IPS-11a (cell line): ENCODE results near the gene GRIP2.

Experiments used
- H3K4me3 ChIP-seq: one replicate; pipeline ENCODE4 v1.5.1; 2013; ENCODE audit warnings: low read depth, low read length, control low read depth

Gene GRIP2

DNA sequence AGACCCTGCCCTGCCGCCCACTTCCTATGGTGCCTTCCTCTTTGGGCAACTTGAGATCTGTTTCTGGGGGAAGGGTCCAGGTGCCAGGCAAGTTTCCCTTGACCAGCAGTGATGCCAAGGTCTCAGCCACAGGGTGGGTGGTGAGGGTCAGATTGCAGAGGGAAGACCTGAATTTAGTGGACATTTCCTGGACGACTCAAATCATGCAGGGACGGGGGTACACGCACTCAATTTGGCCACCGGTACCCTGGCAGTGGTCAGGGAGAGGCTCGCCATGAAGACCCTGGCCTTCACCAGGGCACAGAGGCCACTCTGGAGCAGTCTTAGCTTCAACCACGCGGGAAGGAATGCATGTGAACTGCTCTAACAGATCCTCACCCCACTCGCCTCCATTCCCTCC is 1.5 kb upstream of the GRIP2 start:
- H3K4me3 ChIP-seq: no peak overlapping the region

DNA sequence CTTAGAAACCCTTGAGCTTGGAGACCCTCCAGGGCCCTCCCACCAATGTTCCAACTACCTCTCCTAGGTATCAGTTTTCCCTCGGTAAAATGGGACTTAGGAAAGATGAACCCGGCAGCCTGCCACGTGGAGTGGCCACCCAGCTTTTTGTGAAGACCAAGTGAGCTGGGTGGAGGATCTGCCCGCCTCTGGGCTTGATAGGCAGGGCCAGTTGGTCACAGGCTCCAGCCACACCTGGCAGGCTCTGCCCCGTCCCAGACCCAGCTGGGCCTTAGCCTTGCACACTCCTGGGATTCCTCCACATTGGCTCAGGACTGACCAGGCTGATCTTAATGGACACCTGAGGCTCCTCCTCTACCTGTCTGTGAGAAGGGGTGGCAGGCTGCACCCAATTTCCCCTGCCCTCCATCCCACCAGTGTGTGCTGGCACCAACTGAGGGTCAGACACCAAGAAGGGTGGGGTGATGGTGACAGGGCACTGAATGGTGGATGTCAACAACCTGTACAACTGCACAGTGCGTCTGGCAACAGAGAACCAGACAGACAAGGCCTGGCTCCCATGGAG is 761 bp upstream of the GRIP2 start:
- no peak overlapping the region for H3K4me3 ChIP-seq

DNA sequence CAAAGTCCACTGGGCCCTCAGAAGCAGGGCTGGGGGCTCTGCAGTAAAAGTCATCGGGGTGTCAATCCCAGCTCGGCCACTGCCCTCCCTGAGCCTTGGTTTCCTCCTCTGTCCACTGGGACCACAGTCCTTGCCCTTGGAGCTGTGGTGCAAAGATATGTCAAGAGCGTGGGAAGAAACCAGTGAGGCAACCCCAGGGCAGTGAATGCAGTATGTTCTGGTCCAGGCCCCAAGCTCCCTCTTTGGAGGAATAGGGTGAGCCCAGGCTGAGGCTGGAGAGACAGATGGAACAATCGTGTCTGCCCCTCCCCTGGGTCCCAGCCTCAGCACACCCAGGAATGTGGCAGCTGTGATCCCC is 779 bp downstream of the GRIP2 start:
- no peak overlapping the region for H3K4me3 ChIP-seq

DNA sequence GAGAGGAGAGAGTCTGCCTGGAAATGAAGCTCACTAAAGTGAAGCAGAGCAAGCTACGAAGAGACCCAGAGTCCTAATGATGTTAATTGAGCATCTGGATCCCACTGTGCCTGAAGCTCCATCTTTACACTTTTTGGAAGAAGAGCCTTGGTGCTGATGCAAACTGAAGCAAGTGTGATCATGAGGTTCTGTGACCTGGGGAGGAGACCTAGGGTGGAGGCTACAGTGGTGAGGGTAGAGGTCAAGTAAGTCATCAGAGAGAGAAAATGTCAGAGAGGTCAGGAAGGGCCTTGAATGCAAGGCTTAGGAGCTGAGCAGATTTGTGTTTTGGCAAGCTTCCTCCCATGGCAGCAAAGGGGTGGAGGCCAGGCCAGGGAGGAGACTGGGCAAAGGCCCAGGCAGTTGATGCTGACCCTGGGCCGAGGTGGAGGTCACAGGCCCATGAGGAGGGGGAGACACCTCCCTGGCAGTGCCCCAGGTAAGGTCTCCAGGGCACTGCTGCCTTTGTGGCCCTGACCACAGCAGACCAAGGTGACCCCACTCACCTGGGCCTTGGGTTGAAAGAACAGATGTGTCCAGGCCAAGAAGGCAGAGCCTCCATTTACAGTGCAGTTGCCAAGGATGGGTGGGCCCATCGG is 1.6 kb downstream of the GRIP2 start:
- H3K4me3 ChIP-seq: no peak overlapping the region

DNA sequence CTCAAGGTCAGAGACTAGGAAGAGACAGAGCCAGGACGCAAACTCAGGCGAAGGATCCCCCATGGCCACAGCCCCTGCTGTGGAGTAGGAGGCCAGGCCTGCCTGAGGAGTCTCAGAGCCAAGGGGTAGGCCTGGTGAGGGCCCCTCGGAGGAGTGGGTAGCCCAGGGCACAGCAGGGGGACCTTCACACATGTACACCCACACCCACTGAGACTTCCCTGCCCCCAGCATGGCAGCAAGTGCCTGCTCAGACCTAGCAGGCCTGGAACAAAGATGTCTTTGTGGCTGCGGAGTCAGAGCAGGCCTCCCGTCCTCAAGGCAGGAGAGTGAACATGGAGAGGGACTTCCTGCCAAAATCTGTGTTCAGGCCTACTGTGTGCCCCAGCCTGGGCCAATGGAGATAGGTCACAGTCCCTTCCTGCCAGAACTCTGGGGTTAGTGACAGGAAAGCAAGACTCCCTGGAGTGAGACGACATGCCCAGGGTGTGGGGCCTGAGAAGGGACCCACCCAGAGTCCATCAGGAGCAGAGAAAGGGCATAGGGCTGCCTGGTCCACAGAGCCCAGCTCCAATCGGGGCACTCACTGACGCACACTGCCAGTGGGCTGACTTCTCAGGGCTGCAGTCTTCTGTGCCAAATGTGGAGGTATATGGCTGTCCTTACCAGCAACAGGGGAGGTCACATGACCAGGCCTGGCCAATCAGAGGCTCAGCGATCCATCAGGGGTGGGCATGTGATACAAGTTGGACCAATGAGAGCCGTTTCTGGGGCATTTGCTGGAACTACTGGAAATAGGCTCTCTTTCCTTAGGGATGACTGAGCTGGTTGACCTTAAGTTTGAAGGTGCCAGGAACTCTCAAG is 2.3 kb downstream of the GRIP2 start:
- H3K4me3 ChIP-seq: no peak overlapping the region

DNA sequence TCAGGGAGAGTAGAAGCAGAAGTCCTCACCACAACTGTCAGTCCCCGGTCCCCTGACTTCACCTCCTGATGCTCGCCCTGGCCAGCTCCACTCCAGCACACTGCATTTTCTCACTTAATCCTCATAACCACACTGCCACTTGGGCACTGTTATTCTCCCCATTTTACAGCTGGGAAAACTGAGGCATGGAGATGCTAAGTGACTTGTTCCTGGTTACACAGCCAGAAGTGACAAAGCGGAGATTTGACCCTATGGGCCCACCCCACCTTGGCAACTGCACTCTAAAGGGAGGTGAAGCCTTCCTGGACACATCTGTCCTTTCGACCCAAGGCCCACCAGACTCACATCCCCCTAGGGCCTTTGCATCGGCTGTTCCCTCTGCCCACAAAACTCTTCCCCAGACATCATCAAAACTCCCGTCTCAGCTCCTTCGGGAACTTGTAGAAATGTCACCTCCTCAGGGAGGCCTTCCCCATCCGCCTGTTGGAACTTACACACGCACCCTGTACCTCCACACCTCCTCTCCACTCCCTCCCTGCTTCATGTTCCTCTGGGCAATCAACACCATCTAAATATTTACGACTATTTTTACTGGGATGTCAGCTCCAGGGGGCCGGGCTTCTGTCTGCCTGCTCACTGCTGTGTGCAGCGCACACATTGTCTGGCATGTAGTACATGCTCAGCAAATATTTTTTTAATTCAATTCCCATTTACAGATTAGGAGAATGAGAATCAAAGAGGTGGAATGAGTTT is 3.1 kb downstream of the GRIP2 start:
- no peak overlapping the region for H3K4me3 ChIP-seq

DNA sequence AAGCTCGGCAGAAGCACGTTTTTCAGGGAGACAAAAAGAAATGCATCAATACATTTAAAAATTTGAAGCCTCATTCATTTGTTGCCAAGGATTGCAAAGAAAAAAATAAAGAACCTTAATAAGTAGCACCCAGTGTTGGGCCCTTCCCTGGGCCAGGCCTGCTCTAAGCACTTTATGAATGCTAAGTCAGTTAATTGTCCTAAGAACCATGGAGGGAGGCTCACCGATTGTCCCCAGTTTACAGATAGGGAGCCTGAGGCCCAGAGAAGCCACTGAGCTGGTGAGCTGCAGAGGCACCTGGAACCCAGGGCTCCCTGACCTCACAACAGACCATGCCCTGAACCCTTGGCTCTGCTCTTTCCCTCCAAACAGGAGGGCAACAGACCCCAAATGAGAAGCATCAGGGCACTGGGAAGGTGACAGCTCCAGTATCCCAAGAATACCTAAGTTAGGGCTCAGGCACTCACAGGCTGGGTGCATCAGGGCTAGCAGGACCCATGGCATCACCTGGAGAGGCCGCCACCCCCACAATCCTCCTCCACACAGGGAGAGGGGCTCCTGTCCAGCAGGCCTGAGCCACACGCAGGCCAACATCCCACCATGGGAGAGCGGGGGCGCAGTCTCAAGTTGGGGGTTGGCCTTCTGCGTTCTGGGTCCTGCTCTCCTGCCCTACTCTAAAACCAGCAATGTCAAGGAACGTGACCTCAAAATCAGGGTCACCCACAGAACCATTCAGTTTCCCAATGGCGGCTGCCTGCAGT is 3.9 kb downstream of the GRIP2 start:
- no peak overlapping the region for H3K4me3 ChIP-seq

DNA sequence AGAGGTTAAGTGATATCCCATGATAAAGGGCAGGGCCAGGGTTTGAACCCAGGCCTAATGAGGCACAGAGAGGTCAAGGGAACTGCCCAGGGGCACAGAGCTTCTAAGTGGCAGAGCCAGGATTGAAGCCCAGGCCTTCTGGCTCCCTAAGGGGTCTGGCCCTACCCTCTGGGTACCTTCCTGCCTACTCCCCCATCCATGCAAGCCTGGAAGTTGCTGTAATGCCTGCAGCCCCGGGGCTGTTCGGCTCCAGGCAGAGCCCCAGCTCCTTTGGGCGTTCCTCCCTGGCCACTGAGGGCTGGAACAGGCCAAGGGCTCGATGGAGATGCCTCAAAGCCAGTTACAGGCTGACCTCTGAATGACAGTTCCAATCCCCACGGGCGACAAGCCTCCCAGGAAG is 4.5 kb downstream of the GRIP2 start:
- H3K4me3 ChIP-seq: no peak overlapping the region

DNA sequence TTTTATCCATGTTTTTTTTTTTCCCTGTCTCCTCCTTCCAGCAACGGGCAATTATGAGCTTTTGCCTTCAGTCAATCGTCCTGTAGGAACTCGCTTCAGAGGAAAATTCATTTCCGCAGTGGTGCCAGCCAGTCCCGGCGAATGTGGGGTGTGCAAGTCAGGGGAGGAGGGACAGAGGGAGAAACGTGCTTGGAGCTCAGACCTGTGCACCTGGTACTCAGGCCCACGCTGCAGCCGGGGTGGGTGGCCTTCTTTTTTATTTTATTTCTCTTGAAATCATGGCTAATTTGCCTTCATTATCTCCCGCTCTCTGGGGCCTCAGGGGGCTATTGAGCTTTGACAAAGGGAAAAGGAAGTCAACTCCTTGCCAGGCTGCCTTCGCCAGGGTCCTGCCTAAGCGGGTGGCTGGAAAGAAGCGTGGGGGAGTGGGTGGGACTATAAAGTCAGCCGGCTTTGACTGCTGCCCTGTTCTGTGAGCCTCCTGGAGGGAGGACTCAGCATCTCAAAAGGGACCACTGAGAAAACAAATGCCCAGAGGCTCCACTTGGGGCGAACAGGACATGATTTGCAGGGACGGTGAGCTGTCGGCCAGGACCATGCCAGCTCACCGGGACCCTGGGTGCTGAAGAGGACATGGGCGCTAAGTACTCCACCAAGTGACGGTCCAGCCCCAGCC is 5.5 kb downstream of the GRIP2 start:
- H3K4me3 ChIP-seq: no peak overlapping the region

DNA sequence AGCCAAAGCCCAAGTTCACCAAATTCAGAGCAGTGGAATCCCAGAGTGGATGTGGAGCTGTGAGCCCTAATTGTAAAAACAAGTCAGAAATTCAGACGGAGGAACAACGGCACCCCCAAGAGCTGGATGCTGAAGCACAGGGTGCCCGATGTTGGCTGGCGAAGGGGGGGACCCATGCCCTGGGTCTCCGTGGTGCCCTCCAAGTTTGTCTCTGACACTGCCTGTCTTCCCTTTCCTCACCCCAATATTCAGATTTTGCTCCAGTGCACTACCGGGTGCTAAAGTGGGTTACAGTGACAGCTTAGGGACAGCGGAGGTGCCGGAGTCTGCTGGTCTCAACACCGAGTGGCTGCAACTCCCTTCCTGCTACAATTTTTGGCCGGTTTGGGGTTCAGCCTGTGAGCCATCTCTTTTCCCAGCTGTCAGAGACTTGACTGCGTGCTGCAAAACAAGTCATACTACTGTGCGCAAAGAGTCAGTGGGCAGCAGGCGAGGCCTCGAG is 6.6 kb downstream of the GRIP2 start:
- H3K4me3 ChIP-seq: no peak overlapping the region

DNA sequence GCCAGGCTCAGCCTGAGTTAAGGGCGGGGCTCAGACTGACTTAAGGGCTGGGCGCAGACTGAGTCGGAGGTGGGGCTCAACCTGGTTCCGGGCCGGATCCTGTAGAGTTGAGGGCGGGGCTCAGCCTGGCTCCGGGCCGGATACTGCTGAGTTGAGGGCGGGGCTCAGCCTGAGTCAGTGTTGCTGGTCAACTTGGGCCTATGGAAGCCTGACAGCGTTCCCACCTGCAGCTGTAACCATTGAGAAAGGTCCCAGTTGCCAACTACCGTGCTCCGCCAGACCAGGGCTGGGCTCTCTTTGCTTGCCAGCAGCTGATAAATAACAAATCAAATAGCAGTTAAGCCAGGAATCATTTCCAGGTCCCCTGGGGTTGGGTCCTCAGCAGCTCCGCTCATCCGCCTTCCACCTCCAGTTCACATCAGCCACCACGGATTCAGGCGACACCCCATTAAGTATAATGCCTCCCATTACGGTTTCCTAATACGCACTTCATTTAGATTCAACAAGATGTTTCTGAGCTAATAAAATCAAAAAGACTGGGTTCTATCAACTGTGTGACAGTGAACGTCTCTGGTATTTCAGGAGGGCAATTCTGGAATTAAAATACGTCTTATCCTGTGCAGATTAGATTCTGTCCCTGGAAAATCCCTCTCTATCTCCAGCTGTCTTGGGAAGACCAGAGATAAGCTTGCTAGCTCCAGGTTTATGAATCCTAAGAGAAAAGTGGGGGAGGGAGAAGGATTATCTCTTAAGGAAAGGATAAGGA is 7.3 kb downstream of the GRIP2 start:
- no peak overlapping the region for H3K4me3 ChIP-seq

DNA sequence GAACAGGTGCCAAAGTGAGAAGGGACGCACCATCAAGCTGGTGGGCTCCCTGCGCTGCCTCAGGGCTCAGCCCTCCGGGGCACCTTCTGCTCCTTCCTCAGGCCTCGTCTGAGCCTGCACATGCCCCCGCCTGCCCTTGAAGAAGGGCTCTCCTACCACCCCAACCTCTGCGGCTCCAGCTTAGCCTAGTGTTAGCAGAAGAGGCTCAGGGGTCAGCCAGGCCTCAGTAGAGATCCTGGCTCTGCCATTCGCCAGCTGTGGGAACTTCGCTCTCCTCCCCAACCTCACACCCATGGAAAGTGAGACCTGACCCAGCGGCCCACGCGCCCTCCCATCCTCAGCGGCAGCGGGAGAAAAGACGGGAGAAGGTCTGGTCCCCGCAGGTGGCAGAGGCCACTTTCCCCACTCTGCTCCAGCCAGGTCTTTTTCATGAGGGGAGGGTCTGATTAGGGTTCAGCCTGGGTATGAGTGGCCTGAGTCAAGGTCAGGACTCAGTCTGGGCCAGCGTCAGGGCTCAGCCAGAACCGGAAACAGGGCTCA is 8.2 kb downstream of the GRIP2 start:
- H3K4me3 ChIP-seq: no peak overlapping the region

DNA sequence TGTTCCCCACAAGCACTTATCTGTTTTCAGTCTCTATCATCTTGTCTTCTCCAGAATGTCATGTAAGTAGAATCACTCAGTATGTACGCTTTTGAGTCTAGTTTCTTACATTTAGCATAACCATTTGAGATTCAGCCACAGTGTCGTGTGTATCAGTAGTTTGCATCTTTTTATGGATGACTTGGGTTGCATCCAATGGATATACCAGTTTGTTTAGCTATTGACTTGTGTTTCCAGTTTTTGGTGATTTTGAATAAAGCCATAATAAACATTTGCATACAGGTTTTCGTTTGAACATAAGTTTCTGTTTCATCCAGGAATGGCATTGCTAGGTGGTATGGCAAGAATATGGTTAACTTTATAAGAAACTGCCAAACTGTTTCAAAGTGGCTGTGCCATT is 12.1 kb downstream of the GRIP2 start:
- H3K4me3 ChIP-seq: no peak overlapping the region

DNA sequence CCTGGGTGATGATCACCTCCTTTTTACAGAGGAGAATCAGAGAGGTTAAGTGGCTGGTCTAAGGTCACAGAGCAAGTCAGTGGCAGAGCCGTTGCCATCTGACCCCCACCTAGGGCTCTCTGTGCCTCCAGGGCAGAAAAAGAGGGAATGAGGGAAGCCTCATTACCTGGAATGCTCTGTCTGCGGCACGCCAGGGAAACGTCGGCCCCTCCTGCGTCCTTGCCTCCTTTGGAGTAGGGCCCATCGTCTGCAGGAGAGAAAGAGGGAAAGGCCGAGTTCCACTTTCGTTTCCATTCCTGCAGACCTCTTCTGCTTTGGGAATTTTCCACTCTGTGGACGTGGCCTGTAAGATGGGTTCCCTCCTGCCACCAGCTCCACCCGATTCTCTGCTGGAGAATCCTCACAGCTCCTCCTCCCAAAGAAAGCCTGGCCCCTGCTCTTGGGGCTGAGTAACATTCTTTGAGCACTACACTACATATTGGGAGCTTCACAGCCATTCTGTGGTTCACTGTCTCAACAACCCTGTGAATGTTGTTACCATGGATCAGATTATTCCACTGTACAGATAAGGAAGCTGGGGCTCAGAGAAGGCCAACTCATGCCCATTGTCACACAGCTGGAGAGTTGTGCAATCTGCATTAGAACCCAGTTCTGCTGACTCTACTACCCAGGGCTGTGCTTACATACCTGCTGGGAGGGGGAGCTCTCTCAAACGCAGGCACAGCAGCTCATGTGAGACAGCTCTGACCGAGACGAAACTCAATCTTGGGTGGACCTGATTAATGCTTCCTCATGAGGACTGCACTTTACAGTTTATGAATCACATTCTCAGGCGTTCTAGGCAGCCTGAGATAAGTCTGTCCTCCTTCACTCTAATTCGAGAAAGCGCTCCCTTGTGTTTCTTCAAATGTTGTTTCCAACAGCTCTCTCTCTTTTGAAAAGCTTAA is 14.2 kb downstream of the GRIP2 start:
- no peak overlapping the region for H3K4me3 ChIP-seq

DNA sequence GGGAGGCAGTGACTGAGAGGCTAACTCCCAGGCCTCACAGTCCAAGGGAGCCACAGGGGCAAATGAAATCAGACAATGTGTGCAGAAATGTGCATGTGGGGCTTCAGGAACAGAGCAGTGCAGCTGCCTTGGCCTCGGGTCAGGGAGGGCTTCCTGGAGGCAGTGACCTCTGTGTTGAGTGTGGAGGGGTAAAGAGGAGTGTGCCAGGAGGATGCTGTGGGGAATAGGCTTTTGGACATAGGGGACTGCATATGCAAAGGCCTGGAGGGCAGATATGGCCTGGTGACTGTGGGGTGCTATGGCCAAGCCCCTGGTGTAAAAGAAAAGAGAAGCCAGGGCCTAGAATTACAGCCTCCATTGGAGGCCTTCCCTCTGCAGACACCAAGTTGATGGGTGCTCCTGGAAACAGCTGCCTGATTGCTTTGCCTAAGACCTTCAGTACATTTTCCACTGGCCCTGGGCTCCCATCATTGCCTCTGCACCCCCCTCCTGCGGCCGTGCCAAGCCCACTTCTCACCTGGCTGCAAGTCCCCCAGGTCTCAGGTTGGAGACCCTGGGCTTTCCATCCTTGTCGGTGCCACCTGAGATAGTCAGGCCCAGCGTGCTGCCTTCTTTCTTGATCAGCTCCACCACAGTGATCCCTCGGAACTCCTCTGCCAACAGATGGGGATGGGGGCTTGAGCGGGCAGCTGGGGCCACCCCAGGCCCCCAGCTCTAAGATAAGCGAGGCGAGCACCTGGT is 15.1 kb downstream of the GRIP2 start:
- no peak overlapping the region for H3K4me3 ChIP-seq

DNA sequence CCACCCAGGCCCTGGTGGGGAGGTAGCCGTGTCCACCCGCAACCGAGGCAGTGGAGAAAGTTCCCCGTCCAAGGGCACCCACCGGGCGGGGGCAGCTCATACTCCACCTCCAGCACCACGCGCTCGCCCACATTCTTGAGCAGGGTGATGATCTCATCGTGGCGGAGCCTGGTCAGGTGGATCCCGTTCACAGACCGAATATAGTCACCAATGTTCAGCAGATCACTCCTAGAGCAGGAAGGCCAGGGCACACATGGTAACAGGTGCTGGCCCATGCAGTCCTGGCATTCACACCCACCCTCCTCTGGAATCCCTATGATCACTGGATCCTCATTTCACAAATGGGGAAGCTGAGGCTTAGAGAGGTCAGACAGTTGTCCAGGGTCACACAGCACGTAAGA is 15.8 kb downstream of the GRIP2 start:
- H3K4me3 ChIP-seq: no peak overlapping the region

DNA sequence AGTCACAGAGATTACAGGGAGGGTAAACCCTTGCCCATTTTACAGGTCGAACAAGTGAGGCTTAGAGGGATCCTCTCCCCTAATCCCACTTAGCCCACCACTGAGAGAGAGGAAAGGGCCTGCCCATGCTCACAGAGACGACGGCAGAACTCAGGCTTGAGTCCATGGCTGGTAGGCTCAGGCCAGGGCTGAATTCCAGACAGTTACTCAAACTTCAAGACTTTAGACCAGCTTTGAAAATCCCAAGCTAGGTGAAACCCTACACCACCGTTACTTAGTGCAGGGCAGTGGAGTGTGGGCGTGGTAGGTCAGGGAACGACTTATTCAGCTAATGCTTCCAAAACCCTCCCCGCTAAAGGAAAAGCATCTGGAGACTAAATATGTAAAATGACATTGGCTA is 16.4 kb downstream of the GRIP2 start:
- H3K4me3 ChIP-seq: no peak overlapping the region
